Measurements from ENCODE around the gene EMD.
"Not testable (repeated sequence)": the region's sequence is repeated elsewhere in the genome, so short reads cannot be mapped to it uniquely, and the experiment has no call there.

GRCh38 chrX:154388094-154388493, 9.0 kb downstream of the EMD start:
- TF ChIP-seq CTCF, EZH2 (IDR thresholded peaks at IDR 0.05): not testable (repeated sequence)

All from neural progenitor cell (in vitro differentiated cells).